ENCODE results near the gene CTNNA2. TPM values are rescaled to one million over a fixed set of nuclear protein-coding genes. Genes with fewer than 3 reads are reported as not detected.

Gene CTNNA2
- total RNA-seq, 6 experiments from 2014 or later, result 0.44 TPM; not detected in 5

DNA sequence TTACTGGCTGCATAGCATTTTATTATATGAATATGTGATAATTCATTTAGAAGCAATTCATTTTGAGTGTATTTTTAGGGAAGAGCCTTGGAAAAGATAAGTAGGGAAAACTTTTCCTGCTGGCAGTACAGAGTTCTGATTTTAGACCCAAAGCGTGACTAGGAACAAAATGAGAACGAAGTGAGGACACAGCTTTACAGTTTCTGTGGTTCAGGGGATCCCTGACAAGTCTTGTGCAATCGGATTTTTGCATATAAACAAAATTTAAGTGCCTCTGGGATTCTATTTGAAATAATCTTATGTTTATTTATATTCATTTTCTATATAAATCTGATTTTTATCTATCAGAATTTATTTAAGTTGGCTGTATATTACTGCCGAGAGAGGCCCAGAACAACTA is 402.6 kb downstream of the CTNNA2 start:
- H3K4me3 ChIP-seq, result no peak overlapping the region
- no peaks in the 10 kb centered on the region for H3K9me3 ChIP-seq
- 61% methylated on average over 4 of the region's 4 CpGs for WGBS (ENCODE audit: insufficient coverage, low coverage, low lambda C conversion rate, missing lambda C conversion rate)
- no peak overlapping the region for H3K27ac ChIP-seq
- ATAC-seq, result no peak
- intact Hi-C loops (cut with DNase I), result no loop called here
- no peak for DNase-seq
- H3K4me1 ChIP-seq, result no peaks in the 10 kb centered on the region
- no peaks in the 10 kb centered on the region for H3K36me3 ChIP-seq
- TF ChIP-seq POLR2A (IDR thresholded peaks at IDR 0.05), result no peak
- TF ChIP-seq, protein P1, sequence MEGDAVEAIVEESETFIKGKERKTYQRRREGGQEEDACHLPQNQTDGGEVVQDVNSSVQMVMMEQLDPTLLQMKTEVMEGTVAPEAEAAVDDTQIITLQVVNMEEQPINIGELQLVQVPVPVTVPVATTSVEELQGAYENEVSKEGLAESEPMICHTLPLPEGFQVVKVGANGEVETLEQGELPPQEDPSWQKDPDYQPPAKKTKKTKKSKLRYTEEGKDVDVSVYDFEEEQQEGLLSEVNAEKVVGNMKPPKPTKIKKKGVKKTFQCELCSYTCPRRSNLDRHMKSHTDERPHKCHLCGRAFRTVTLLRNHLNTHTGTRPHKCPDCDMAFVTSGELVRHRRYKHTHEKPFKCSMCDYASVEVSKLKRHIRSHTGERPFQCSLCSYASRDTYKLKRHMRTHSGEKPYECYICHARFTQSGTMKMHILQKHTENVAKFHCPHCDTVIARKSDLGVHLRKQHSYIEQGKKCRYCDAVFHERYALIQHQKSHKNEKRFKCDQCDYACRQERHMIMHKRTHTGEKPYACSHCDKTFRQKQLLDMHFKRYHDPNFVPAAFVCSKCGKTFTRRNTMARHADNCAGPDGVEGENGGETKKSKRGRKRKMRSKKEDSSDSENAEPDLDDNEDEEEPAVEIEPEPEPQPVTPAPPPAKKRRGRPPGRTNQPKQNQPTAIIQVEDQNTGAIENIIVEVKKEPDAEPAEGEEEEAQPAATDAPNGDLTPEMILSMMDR (IDR thresholded peaks at IDR 0.05), result no peak
- no peaks in the 10 kb centered on the region for H3K27me3 ChIP-seq

GRCh38 chr2:79916285-79916684 is 403.4 kb downstream of the CTNNA2 start:
- no peaks in the 10 kb centered on the region for H3K9me3 ChIP-seq
- WGBS (ENCODE audit: insufficient coverage, low coverage, low lambda C conversion rate, missing lambda C conversion rate), result 54% methylated on average over 4 of the region's 4 CpGs
- no peaks in the 10 kb centered on the region for H3K27me3 ChIP-seq
- intact Hi-C loops (cut with DNase I), result no loop called here
- H3K36me3 ChIP-seq, result no peaks in the 10 kb centered on the region
- DNase-seq, result no peak
- ATAC-seq, result no peak
- H3K27ac ChIP-seq, result no peak overlapping the region
- TF ChIP-seq POLR2A (IDR thresholded peaks at IDR 0.05), result no peak
- TF ChIP-seq, protein P1 (IDR thresholded peaks at IDR 0.05), result no peak
- H3K4me1 ChIP-seq, result no peaks in the 10 kb centered on the region
- no peak overlapping the region for H3K4me3 ChIP-seq

DNA sequence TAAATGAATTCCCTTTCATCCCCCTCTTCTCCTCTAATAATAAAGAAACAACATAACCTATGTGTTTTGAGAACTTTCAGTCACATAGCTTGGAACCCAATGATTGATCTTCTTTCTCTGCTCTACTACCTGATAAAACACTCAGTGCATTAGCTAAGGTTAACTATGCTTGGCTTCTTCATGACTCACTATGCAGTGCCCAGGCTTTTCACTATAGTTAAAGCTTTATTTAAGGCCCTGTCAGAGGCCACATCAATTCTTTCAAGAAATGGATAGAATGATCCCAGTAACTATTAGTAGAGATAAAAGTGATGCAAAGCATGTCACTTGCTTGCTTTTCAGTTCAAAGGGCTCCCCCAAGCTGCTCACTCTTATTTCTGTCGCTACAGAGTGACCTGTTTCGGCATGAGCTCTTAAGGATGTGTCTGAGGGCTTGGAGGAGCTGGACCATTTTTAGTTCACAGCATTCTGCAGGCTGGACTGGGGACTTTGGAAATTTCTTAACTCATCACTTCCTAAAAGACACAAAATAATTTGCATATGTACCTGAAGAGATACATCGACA is 407.7 kb downstream of the CTNNA2 start:
- 54% methylated on average over 3 of the region's 3 CpGs for WGBS (ENCODE audit: insufficient coverage, low coverage, low lambda C conversion rate, missing lambda C conversion rate)
- H3K9me3 ChIP-seq, result no peaks in the 10 kb centered on the region
- H3K4me1 ChIP-seq, result no peaks in the 10 kb centered on the region
- ATAC-seq (no peak), DNase-seq (no peak)
- H3K27me3 ChIP-seq, result no peaks in the 10 kb centered on the region
- TF ChIP-seq, protein P1 (IDR thresholded peaks at IDR 0.05), result no peak
- TF ChIP-seq POLR2A (IDR thresholded peaks at IDR 0.05), result no peak
- H3K4me3 ChIP-seq, result no peak overlapping the region
- H3K36me3 ChIP-seq, result no peaks in the 10 kb centered on the region
- no peak overlapping the region for H3K27ac ChIP-seq
- intact Hi-C loops (cut with DNase I), result no loop called here

DNA sequence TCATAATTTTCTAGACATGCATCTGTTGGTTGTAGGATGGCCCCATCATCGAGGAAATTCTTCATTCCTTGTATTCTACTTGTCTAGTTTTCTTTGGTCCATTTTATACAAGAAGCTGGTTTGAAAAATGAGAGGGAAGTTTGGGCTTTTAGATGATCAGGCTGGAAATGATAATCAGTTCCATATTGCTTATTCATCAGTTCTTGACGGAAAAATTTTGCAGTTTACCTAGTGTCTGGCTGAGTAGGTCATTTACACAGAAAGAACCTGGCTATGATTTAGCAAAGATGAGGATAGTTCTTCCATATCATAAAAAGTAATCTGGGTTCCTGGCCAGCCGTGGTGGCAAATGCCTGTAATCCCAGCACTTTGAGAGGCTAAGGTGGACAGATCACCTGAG is 416.8 kb downstream of the CTNNA2 start:
- TF ChIP-seq, protein P1 (IDR thresholded peaks at IDR 0.05), result no peak
- TF ChIP-seq POLR2A (IDR thresholded peaks at IDR 0.05), result no peak
- no peak for ATAC-seq

More for the DNA sequence above, 416.8 kb downstream of the CTNNA2 start:
- WGBS (ENCODE audit: insufficient coverage, low coverage, low lambda C conversion rate, missing lambda C conversion rate), result 34% methylated on average over 3 of the region's 3 CpGs
- H3K27ac ChIP-seq, result no peak overlapping the region
- no peak overlapping the region for H3K4me3 ChIP-seq
- intact Hi-C loops (cut with DNase I), result no loop called here
- no peaks in the 10 kb centered on the region for H3K4me1 ChIP-seq
- no peaks in the 10 kb centered on the region for H3K27me3 ChIP-seq
- no peaks in the 10 kb centered on the region for H3K36me3 ChIP-seq
- no peak for DNase-seq
- H3K9me3 ChIP-seq, result no peaks in the 10 kb centered on the region

All from right lobe of liver (tissue), 6 donors.